Astrocyte (in vitro differentiated cells and primary cell): ENCODE measurements around the gene CNGA4.

Experiments used
- CTCF ChIP-seq: IDR thresholded peaks from 2 replicates; pipeline ENCODE4 v1.5.1; 2011; ENCODE audit warnings: low read depth, mild to moderate bottlenecking, inconsistent platforms, low read length, moderate library complexity; ENCODE audit not compliant: insufficient read depth
- EZH2 ChIP-seq: IDR thresholded peaks from 2 replicates; pipeline ENCODE4 v1.6.1; 2012; ENCODE audit warnings: mild to moderate bottlenecking, low read length, inconsistent platforms; ENCODE audit not compliant: insufficient read depth

- TF ChIP-seq CTCF (no peak), EZH2 (no peak)
Measured at GRCh38 chr11:6209801-6210200, 29.1 kb upstream of the CNGA4 start.
